ENCODE results near the gene FOXR1.

Gene FOXR1

GRCh38 chr11:119014209-119014924 lies 42.8 kb downstream of the FOXR1 start:
- TF ChIP-seq CTCF (IDR thresholded peaks at IDR 0.05; ENCODE audit: low read depth, low read length), result no peak
- H3K4me3 ChIP-seq (replicated peaks in 1 of 2; ENCODE audit: low read depth in 2 of 2, low read length in 2 of 2), result no peak overlapping the region
- no peak for DNase-seq (ENCODE audit: low read depth in 2 of 2)

GRCh38 chr11:119015054-119015611 lies 43.6 kb downstream of the FOXR1 start:
- H3K4me3 ChIP-seq (replicated peaks in 1 of 2; ENCODE audit: low read depth in 2 of 2, low read length in 2 of 2), result no peak overlapping the region
- TF ChIP-seq CTCF (IDR thresholded peaks at IDR 0.05; ENCODE audit: low read depth, low read length), result peak; percentile 15
- DNase-seq (ENCODE audit: low read depth in 2 of 2), result no peak

- no peak for DNase-seq (ENCODE audit: low read depth in 2 of 2)
- H3K4me3 ChIP-seq (replicated peaks in 1 of 2; ENCODE audit: low read depth in 2 of 2, low read length in 2 of 2), result peak overlapping the region in 1 of 2 donors; percentile 97
- no peak for TF ChIP-seq CTCF (IDR thresholded peaks at IDR 0.05; ENCODE audit: low read depth, low read length)
Observed at GRCh38 chr11:119016216-119017009, 44.9 kb downstream of the FOXR1 start.

GRCh38 chr11:119017377-119017776 lies 45.8 kb downstream of the FOXR1 start:
- H3K4me3 ChIP-seq (replicated peaks in 1 of 2; ENCODE audit: low read depth in 2 of 2, low read length in 2 of 2), result peak overlapping the region; percentile 94 to 97
- peak in 1 of 2 donors; percentile 21 for DNase-seq (ENCODE audit: low read depth in 2 of 2)

- DNase-seq (ENCODE audit: low read depth in 2 of 2), result peak; percentile 96
- peak within 1 kb of the TSS; percentile 94 to 97 for H3K4me3 ChIP-seq (replicated peaks in 1 of 2; ENCODE audit: low read depth in 2 of 2, low read length in 2 of 2)
- TF ChIP-seq CTCF (IDR thresholded peaks at IDR 0.05; ENCODE audit: low read depth, low read length), result no peak
Observed at GRCh38 chr11:119018074-119018938, 46.7 kb downstream of the FOXR1 start, which contains the start of the genes RPS25 and TRAPPC4. Gene RPS25, minus strand, starts transcription at chr11:119018343. Its CDS starts 59 bp downstream, at chr11:119018284. Gene TRAPPC4, plus strand, starts transcription at chr11:119018766. Its CDS starts 30 bp downstream, at chr11:119018796.

GRCh38 chr11:119019996-119020395 lies 48.4 kb downstream of the FOXR1 start:
- no peak for DNase-seq (ENCODE audit: low read depth in 2 of 2)
- H3K4me3 ChIP-seq (replicated peaks in 1 of 2; ENCODE audit: low read depth in 2 of 2, low read length in 2 of 2), result peak overlapping the region in 1 of 2 donors; percentile 97
- TF ChIP-seq CTCF (IDR thresholded peaks at IDR 0.05; ENCODE audit: low read depth, low read length), result no peak

Data from cardiac fibroblast (primary cell).